GM18526 (cell line): ENCODE measurements around the gene MKNK2.
A peak's percentile ranks its signal among the peaks of the same experiment; 100 is the strongest.

Experiments
- POLR2A ChIP-seq: IDR thresholded peaks from 3 replicates; pipeline ENCODE4 v1.6.1; 2011; ENCODE audit not compliant: insufficient read length; ENCODE audit errors: extremely low read depth

Gene MKNK2

DNA sequence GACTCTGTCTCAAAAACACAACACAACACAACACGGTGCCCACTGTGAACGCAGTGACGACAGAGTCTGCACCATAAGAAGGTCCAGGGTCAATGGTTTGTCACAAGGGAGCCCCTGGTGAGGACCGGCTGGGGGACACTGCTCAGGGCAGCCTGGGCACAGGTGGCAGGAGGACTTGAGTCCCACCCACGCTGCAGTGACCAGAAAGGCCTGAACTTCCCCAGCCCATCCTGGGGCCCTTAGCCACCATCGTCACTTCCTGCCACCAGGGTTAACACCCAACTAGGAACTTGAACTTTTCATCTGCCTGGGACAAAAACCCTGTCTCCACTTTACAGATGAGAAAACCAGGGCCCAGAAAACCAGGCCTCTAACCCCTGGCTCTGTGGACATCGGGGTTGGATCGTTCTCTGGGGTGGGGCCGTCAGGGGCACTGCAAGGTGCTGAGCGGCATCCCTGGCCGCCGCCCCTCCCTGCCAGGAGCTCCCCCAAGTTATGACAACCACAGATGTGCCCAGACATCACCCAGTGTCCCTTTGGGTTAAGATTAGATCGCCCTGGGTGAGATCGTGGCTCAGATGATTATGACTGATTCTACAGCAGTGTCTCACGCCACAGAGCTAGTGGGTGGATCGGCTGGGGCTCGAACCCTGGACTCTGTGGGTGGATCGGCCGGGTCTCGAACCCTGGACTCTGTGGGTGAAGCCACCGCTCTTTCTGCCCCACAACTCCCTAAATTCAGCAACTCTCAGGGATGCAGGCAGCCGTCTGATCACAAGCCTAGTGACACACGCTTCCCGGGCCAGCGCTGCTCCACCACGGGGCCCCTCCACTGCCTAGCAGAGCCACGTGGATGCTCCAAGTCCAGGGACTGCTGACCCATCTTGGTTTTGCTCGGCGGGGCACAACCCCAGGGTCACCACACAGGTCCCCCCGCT, 31.1 kb upstream of the MKNK2 start:
- TF ChIP-seq POLR2A, result no peak

DNA sequence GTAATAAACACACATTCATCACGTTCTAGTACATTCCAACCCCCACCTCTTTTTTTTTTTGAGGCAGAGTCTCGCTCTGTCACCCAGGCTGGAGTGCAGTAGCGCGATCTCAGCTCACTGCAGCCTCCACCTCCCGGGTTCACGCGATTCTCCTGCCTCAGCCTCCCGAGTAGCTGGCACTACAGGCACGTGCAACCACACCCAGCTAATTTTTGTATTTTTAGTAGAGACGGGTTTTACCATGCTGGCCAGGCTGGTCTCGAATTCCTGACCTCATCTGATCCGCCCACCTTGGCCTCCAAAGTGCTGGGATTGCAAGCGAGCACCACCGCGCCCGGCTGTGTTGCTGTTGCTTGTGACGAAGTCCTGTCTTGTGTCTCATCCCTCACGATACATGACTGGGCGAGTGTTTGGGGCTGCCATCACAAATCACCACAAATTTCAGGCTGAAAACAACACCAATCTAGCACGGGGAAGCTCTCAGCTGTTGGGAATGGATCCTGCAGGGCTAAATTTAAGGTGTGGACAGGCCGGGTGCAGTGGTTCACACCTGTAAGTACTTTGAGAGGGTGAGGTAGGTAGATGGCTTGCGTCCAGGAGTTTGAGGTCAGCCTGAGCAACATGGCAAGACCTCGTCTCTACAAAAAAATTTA, 29.4 kb upstream of the MKNK2 start:
- no peak for TF ChIP-seq POLR2A

DNA sequence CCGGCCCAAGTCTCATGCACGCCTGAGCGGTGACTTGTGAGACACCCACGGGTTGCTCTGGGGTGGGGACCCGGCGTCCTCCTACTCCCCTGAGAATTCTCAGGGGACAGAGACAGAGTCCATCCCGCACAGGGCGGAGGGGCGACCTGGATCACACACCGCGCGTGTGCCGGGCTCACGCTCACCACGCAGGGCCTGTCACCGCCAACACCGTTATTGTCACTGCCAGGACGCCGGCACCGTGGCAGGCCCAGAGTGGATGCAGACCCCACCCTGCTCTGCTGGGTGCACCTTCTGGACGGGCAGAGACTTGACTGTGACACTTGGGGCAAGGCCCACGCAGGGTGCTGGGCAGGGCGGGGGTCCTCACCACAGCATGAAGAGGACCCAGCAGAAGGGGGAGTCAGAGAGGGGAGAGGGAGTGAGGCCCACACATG, 28.8 kb upstream of the MKNK2 start:
- TF ChIP-seq POLR2A, result no peak

DNA sequence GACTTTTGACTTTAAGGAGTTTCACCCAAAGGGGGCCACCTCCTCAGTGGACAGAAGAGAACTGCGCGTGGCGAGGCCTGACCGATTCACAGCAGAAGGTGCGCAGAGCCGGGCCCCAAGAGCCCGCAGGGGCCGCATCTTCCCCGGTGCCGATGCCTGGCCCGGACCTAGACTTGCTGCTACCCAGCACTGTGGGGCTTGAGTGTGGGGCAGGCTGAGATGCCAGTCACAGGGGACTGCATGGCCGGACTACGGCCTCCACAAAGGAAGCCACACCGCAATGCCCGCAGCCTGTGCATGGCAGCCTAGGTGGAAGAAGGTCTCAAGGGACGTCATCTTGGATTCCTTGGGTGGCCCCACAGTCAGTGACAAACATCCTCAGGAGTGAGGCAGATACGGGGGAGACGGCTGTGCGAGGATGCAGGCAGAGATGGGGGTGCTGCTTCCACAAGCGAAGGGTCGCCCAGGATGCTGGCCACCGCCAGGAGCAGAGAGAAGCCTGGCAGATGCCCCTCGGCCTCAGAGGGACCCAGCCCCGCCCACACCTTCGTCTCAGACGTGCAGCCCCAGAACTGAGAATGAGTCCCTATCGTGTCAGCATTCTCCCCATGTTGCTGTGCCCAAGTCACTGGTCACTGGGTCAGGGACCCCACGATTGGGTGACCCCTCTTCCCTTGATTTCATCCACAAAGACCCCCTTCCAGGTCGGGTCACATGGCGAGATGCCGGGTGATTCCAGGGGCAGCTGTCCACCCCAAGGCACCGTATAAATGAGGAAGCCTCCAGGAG, 28.2 kb upstream of the MKNK2 start:
- peak; percentile 21 for TF ChIP-seq POLR2A

DNA sequence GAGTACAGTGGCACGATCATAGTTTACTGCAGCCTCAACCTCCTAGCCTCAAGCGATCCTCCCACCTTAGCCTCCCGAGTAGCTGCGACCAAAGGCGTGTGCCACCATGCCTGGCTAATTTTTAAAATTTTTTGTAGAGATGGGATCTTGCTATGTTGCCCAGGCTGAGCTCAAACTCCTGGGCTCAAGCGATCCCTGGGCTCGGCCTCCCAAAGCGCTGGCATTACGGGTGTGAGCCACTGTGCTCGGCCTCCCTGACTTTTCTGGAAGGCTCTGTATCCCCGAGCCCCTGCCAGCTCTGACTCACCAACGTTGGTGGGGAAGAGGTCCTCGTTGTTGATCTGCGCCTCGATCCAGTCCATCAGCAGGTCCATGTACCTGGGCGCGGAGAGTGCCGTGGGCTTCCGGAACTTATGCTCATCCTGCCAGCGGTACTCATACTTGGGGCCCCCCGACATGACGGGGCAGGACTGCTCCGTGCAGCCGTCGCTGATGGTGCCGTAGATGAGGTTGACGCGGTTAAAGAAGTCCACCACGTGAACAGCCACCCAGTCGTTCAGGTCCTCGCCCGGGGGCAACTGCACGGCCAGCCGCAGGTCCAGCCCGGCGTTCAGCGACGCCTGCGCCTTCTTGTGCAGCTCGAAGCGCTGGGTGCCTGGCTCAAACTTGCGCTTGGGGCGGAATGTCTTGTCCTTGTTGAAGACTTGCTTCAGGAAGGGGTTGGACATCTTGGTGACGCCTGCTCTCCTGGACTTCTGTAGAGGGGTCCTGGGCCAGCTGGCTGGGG, 27.0 kb upstream of the MKNK2 start:
- no peak for TF ChIP-seq POLR2A

DNA sequence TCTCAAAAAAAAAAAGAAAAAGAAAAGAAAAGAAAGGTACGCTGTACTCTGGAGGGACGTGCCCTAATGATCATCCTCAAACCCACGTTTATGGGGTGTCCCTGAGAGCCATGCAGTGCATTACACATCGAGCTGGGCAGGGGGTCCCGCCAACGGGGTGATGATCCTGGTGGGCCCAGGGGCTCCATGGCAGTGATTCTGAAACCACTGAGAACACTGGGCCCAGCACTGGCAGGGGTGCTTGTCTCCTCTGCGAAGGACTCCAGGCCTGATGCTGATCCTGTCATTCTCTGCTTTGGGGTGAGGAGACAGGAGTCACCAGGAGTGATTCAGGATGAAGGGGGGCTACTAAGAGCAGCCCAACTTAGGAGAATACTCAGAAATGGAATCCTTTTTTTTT, 26.4 kb upstream of the MKNK2 start:
- no peak for TF ChIP-seq POLR2A

DNA sequence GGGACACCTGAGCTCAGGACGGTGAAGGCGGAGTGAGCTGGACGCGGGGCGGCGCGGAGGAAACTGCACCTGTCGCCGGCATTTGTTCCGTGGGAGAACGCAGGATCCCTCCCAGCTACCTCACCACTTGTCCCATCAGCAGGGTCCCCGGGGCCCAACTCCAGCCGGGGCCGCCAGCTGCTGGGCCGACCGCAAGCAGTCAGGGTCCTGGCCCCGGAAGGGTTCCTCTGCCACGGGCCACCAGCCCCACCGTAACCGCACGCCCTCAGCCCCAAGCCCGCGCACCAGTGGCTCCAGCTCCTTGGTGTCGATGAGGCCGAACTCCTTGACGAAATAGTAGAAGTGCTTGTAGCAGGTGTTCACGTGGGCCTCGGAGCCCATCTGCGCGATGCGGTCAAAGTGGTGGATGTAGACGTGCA, 25.5 kb upstream of the MKNK2 start:
- no peak for TF ChIP-seq POLR2A

DNA sequence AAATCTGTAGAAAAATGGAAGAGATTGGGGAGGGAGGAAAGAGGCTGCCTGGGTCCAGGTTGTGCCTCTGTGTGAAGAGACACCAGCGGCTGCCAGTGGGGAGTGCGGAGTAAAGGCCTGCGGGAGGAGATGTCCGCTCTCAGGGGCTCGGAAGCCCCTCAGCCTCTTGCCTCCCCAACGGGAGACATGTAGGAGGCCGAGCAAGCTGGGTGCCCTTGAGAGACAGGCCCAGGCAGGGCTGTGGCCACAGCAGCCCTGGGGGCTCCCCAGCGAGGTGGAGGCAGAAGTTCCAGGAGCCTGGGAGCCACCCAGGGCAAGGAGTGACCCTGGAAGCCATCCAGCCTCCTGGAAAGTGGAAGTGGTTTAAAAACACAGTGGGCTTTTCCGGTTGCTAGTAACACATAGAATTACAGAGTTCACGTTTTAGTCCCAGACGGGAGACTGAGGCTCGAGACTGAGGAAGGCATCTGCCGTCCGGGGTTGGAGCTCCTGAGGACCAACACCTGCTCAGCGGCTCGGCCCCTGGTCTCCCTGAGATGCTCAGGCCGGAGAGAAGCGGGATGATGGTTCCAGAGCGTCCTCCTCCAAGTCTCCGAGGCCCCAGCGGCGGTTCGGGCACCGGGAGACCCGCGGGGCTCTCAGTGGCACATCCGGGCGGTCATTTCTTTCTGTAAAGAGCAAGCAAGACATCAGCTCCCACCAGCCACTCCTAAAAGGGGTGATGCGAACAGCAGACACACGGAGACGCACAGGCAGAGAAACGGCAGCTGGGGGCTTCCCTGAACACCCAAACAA, 21.9 kb upstream of the MKNK2 start:
- no peak for TF ChIP-seq POLR2A

DNA sequence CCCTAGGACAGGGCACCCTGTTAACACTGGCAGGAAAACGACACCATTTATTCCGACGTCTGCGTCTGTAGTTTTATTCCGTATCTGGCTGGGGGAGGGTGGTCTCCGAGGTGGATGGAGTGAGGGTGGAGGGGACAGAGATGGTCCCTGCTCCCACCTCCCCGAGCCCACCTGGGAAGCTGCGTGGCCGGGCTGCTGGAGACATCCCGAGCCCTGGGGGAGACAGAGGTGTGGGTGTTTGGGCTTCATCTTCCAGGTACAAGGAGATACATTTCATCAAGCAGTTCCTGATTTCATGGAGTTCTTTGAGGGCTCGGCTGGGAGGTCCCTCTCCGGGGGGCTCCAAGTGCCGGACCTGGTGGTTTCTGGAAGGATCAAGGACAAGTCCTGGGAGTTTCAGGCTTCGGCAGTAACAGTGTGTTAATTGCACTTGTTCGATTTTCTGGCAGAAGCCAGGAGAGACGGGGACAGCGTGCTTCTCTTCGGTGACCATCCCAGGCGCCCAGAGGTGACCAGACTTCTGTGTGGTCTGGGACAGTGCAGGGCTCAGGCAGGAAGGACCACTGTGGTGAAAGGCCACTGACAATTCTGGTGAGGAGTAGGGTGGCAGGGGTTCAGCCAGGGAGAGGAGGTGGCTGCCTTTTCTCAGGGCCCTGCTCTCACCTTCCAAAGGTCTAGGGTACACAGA, 20.1 kb upstream of the MKNK2 start:
- TF ChIP-seq POLR2A, result no peak

DNA sequence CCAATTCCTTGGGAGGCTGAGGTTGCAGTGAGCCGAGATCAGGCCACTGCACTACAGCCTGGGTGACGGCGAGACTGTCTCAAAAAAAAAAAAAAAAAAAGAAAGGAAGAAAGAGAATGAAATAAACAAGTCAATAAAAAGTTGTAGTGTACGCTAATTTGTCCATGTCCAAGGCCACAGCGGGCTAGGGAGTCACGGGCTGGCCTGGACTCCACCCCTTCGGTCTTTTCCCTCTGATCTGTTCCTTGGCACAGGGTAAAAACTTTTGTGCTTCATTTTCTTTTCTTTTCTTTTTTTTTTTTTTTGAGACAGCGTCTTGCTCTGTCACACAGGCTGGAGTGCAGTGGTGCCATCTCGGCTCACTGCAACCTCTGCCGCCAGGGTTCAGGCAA, 19.4 kb upstream of the MKNK2 start:
- TF ChIP-seq POLR2A, result no peak

DNA sequence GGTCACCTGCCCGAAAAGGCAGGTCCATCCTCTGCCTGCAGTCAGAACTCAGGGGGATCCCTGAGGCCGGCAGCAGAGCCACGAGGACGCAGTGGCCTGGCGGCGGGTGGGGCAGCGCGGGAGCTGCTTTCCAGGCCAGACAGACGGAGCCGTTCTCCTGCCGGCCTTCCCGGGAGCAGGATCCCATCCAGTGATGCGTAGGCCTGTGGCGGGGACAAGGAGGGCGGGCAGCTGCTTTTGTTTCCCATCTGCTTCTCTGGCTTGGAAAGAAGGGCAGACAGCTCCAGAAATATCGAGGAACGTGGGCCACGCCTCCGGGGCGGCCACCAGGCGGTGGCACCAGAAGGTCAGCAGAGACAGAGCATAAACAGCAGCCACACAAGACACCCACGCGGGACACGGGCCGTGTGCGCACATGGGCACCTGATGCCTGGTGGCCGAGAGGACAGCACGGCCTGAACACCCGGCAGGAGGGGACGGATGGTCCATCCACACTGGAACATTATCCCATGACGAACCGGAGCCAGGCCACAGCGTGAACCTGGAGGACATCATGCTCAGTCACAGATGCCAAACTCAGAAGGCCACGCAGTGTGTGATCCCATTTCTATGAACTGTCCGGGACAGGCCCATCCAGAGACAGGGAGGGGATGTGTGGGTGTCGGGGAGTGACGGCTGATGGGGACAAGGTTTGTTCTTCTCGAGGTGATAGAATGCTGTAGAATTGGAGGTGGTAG, 13.9 kb upstream of the MKNK2 start:
- TF ChIP-seq POLR2A, result no peak

DNA sequence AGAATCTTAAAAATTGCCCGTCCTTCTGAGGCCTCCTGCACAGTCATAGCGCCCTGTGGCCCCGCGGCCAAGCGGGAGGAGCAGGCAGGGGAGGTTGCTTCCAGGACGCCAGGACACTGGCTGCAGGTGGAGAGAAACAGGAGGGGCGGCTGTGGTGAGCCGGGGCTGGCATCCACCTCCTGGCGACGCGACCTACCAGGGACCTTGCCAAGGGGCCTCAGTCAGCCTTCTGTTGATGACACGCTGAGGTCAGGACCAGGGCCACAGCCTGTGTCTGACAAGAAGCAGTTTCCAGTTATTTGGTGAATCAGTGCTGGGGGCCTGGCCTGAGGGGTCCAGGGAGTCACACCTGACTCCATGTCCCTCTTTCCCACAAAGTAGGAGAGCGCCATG, 13.3 kb upstream of the MKNK2 start:
- TF ChIP-seq POLR2A, result no peak

DNA sequence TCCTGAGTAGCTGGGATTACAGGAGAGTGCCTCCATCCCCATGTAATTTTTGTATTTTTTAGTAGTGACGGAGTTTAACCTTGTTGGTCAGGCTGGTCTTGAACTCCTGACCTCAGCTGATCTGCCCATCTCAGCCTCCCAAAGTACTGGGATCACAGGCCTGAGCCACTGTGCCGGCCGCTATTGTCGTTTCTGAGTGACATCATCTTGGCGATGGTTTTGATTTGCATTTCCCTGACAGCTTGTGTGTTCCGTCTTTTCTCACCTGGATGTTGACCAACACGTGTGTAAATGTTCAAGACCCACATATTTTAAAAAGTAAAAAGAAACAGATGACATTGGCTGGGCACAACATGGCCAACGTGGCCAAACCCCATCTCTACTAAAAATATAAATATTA, 12.8 kb upstream of the MKNK2 start:
- TF ChIP-seq POLR2A, result no peak
